Stomach (tissue), 9 donors: ENCODE measurements around the gene TBL3. TPM values are rescaled to one million over a fixed set of nuclear protein-coding genes. Genes with fewer than 3 reads are reported as not detected.

Source experiments
- DNase-seq, 2 donors: peaks; one replicate each; pipeline versions ENCODE4 v3.0.0 to v3.0.0-alpha.2; 2013 to 2019
- H3K27ac ChIP-seq, 5 donors: fragments of 200-600 bp in 4 of 5; sonication (generic) in 4 of 5; one replicate each; pipeline ENCODE4 v1.5.1; 2013 to 2019; ENCODE audit warnings: mild to moderate bottlenecking in 1 of 5, moderate library complexity in 1 of 5
- H3K27me3 ChIP-seq, 3 donors: fragments of 200-600 bp; sonication (generic); one replicate each; pipeline ENCODE4 v1.5.1; 2017 to 2019; ENCODE audit warnings: mixed run types in 1 of 3
- H3K36me3 ChIP-seq, 4 donors: fragments of 200-600 bp; sonication (generic); 1 replicate in 3 of 4; 2 replicates in 1 of 4; pipeline ENCODE4 v1.5.1; 2016 to 2019
- H3K4me1 ChIP-seq, 4 donors: fragments of 200-600 bp; sonication (generic); one replicate each; pipeline ENCODE4 v1.5.1; 2016 to 2019
- H3K4me3 ChIP-seq, 4 donors: fragments of 200-600 bp; sonication (generic) in 3 of 4; one replicate each; pipeline ENCODE4 v1.5.1; 2016 to 2019; ENCODE audit warnings: mild to moderate bottlenecking in 1 of 4
- H3K9me3 ChIP-seq, 4 donors: fragments of 200-600 bp; sonication (generic); one replicate each; pipeline ENCODE4 v1.5.1; 2016 to 2019
- EP300 ChIP-seq: sonication (generic); formaldehyde crosslinking; IDR thresholded peaks from one replicate; pipeline ENCODE4 v1.6.1; 2017; ENCODE audit warnings: antibody characterized with exemption
- POLR2A ChIP-seq, 4 donors: fragments of 450-650 bp; IDR thresholded peaks; one replicate each; pipeline ENCODE4 v1.6.1; 2016; ENCODE audit warnings: antibody characterized with exemption in 4 of 4, control low read depth in 2 of 4, mild to moderate bottlenecking in 1 of 4, moderate library complexity in 1 of 4
- POLR2AphosphoS5 ChIP-seq, 3 donors: sonication (generic); formaldehyde crosslinking; IDR thresholded peaks; one replicate each; pipeline ENCODE4 v1.6.1; 2016; ENCODE audit warnings: antibody characterized with exemption in 3 of 3
- WGBS, 5 donors: extraction: QIAGEN DNeasy Blood & Tissue Kit in 3 of 5; methylation state at CpG; one replicate each; pipeline versions ENCODE4 v1.1.5 to v1.1.7; 2013 to 2018; 5-methylcytosine and 5-hydroxymethylcytosine counted together
- intact Hi-C: fragments of 100-400 bp; cut with DNase I; formaldehyde crosslinking; loops from one replicate; pipeline ENCODE4 v1.15.1; 2023; ENCODE audit warnings: low total_unique reads
- polyA plus RNA-seq, 3 donors: library from polyadenylated mRNA; stranded (reverse); fragments of 200-250 nt; gene quantifications; one replicate each; pipeline ENCODE4 v1.2.3, GENCODE V29; 2013
- total RNA-seq, 5 donors: library from RNA; depleted of rRNA; stranded (reverse); fragments of >200 nt; gene quantifications; one replicate each; pipeline versions ENCODE4 v1.1.0 to v1.2.3, GENCODE V29; 2014 to 2016
- TF ChIP-seq, protein P1 (sequence below), 7 experiments: fragments of 450-650 bp in 4 of 7; fragments of 200-600 bp in 3 of 7; sonication (generic) in 3 of 7; IDR thresholded peaks; one replicate each; pipeline ENCODE4 v1.5.1; 2016 to 2019; ENCODE audit warnings: antibody characterized with exemption in 7 of 7, control low read depth in 2 of 7, mild to moderate bottlenecking in 1 of 7
- donor health status: healthy with polysubstance abuse.
- donor health status: Bipolar disorder and iron deficiency.
- donor health status: healthy.

TBL3 gene
- total and polyA plus RNA-seq, 8 donors = 9.4 to 174 (median 40.8) TPM

- 68 to 89% (median 86%) methylated on average over 7 to 10 of the region's 10 CpGs for WGBS, 5 donors
- no peak for DNase-seq
- Histone ChIP-seq H3K4me1 (peaks cover 0 to 27% (median 14%) of the 10 kb centered on the region in 4 donors), H3K4me3 (peak overlapping the region in 2 of 4 donors; percentile 64 to 68), H3K27ac (peak overlapping the region in 1 of 5 donors; percentile 84), H3K36me3 (no peaks in the 10 kb centered on the region), H3K9me3 (no peaks in the 10 kb centered on the region), H3K27me3 (peaks cover 0 to 21% (median 0%) of the 10 kb centered on the region in 3 donors)
- TF ChIP-seq EP300 (no peak), POLR2A (IDR thresholded peaks at IDR 0.05) (no peak), POLR2AphosphoS5 (IDR thresholded peaks at IDR 0.05) (no peak)
- TF ChIP-seq, protein P1, sequence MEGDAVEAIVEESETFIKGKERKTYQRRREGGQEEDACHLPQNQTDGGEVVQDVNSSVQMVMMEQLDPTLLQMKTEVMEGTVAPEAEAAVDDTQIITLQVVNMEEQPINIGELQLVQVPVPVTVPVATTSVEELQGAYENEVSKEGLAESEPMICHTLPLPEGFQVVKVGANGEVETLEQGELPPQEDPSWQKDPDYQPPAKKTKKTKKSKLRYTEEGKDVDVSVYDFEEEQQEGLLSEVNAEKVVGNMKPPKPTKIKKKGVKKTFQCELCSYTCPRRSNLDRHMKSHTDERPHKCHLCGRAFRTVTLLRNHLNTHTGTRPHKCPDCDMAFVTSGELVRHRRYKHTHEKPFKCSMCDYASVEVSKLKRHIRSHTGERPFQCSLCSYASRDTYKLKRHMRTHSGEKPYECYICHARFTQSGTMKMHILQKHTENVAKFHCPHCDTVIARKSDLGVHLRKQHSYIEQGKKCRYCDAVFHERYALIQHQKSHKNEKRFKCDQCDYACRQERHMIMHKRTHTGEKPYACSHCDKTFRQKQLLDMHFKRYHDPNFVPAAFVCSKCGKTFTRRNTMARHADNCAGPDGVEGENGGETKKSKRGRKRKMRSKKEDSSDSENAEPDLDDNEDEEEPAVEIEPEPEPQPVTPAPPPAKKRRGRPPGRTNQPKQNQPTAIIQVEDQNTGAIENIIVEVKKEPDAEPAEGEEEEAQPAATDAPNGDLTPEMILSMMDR (IDR thresholded peaks at IDR 0.05) = no peak
- intact Hi-C loops = loop anchor here (5.0 kb wide), 1 partner anchor 68 kb away; no protein-coding TSS in a partner anchor
Observed at GRCh38 chr16:1930338-1930720, 41.5 kb upstream of the TBL3 start.

DNA sequence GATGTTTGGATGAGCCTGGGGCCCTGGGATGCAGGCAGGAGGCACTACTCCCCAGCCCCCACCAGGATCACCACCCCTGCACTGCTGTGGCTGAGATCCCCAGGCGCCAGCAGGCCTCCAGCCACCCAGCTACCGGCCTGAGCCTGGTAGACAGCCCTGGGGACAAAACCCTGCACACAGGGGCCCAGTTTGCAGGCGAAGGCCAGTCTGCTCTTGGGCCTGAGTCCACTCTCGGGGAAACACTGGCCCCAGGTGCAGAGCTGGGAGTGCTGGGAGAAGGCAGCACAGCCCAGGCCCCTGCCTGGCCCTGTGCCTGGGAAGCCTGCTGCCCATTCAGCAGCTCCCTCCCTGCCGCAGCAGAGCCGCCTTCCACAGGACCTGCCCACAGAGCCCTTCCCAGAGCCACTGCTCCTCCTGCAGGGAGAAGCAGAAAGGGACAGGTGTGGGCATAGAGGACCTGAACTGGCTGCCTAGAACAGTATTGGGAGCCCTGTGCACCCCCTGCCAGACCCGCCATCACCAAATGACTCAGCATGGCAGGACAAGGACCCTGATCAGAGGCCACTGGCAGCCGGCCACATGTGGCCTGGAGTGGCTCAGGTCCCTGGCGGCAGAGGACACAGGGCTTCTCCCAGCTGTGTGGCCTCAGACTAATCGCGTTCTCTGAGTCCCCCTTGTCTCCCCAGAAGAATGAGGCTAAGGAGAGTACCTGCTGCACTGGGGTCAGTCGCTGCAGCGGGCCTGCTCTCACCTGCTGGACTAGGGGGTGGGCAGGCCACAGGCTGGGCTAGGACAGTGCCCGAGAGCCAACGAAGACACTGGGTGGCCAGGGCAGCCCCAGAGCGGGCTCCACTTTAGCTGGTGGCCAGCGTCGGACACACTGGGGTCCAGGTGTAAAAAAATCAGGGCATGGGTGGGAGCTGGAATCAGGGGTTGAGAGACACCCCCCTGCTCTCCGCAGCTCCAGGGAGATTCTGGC, 39.5 kb upstream of the TBL3 start:
- Histone ChIP-seq H3K27ac (no peak overlapping the region), H3K9me3 (no peaks in the 10 kb centered on the region), H3K4me3 (no peak overlapping the region), H3K27me3 (peaks cover 0 to 5% (median 0%) of the 10 kb centered on the region in 3 donors), H3K4me1 (peaks cover 0 to 33% (median 14%) of the 10 kb centered on the region in 4 donors), H3K36me3 (peaks cover 0 to 7% (median 7%) of the 10 kb centered on the region in 4 donors)
- 47 to 69% (median 59%) methylated on average over 16 to 19 of the region's 19 CpGs for WGBS, 5 donors
- intact Hi-C loops = loop anchor here (5.0 kb wide), 1 partner anchor 70 kb away; no protein-coding TSS in a partner anchor
- TF ChIP-seq, protein P1 (IDR thresholded peaks at IDR 0.05) = peak in 3 of 7 experiments; percentile 14 to 30 (median 29)
- TF ChIP-seq POLR2A (IDR thresholded peaks at IDR 0.05) (no peak), POLR2AphosphoS5 (IDR thresholded peaks at IDR 0.05) (peak in 1 of 3 donors; percentile 13)
- DNase-seq = peak; percentile 60 to 69

DNA sequence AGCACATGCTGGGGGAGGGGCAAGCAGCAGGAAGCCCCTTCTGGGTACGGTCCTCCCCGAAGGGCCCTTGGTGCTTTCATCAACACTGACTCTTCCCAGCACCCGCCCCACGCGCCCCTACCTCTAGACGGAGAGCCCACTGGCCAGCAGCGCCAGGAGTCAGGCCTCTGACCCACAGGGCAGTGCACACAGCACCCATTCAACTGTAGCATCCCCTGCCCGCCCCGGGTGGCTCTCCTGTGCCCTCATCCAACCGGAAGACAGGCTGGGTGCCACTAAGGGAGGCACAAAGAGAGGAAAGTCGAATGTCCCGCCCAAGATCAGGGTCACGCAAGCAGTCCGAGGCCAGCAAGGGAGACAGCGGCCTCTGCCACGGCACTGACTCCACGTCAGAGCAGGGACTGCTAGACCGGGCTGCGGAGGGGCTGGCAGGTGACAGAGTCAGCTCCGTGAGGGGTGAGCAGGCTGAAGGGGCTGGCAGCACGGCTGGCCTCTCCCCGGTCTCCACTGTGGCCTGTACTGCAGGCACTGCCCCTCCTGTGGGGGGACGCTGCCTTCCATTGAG, 38.7 kb upstream of the TBL3 start:
- no peak overlapping the region for H3K27ac ChIP-seq

More for the DNA sequence above, 38.7 kb upstream of the TBL3 start:
- Histone ChIP-seq H3K4me1 (peaks cover 0 to 33% (median 14%) of the 10 kb centered on the region in 4 donors), H3K9me3 (no peaks in the 10 kb centered on the region), H3K4me3 (no peak overlapping the region), H3K27me3 (peaks cover 0 to 5% (median 0%) of the 10 kb centered on the region in 3 donors), H3K36me3 (peaks cover 4 to 16% (median 15%) of the 10 kb centered on the region in 4 donors)
- intact Hi-C loops = loop anchor here (5.0 kb wide), 1 partner anchor 71 kb away; no protein-coding TSS in a partner anchor
- TF ChIP-seq POLR2A (IDR thresholded peaks at IDR 0.05) (no peak), POLR2AphosphoS5 (IDR thresholded peaks at IDR 0.05) (no peak), EP300 (no peak)
- TF ChIP-seq, protein P1 (IDR thresholded peaks at IDR 0.05) = no peak
- 67 to 68% (median 67%) methylated on average over 3 to 23 of the region's 23 CpGs for WGBS, 5 donors
- no peak for DNase-seq
